Measurements from ENCODE around the gene SLC27A6.

GRCh38 chr5:129078247-129078646, 113.0 kb downstream of the SLC27A6 start:
- TF ChIP-seq EZH2 (IDR thresholded peaks at IDR 0.05) (no peak), CTCF (IDR thresholded peaks at IDR 0.05) (no peak), EZH2phosphoT487 (IDR thresholded peaks at IDR 0.05) (no peak)
